Measurements from ENCODE around the gene NUP210.

NUP210 gene

DNA sequence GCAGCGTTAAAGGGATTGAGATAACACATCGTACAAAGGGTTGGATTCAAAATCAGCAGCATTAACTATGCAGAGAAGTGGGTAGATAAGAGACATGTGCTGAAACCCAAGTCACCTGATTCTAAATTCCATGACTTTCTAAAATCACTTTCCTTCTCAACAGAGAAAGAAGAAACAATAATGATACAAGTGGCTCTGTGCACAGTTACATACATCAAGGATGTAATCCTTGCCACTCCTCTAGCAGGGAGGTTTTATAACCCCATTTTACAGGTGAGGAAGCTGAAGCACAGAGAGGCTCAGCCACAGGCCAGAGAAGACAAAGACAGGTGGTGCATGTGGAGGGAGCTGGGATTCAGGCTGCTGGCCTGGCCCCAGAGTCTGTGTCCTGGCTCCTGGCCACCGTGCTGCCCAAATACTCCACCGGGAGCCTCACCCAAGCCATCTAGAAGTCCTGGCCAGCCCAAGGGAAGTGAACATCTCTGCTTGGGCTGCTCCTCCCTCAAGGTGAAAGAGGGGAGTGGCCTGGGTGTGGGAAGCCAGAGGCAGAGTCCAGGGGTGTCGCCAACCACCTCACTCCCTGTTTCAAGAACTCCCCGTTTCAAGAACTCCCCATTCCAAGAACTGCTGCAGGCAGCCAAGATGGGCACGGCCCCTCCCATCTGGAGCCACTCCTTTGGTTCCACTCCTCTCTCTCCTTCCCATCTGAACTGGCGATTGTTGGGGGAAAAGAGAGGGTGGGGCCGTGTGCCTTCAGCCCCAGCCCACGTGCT is 147.1 kb downstream of the NUP210 start:
- no peak for DNase-seq

DNA sequence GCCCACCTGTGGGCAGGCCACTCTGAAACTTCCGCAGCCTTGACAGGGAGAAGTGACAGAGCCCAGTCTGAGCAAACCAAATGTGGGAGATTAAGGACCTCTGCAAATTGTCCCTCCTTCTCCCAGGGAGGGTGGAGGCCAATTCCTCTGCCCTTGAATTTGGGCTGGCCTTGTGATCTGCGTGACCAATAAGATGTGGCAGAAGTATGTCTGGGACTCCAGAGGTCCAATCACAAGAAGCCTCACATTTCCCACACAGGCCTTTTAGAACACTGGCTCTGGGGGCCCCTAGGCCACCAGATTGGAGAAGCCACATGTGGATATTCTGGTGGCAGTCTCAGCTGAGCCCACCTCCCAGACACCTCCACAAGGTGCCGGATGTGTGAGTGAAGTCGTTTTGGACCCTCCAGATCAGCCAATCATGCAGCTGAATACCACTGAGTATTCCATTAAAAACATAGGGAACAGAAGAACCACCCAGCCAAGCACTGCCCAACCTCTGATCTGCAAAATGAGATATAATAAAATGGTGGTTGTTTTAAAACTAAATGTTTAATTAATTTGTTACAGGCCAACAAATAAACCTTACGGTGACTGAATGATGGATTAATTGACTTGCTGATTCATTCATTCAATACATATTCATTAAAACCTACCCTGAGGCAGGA is 150.3 kb downstream of the NUP210 start:
- DNase-seq: no peak

DNA sequence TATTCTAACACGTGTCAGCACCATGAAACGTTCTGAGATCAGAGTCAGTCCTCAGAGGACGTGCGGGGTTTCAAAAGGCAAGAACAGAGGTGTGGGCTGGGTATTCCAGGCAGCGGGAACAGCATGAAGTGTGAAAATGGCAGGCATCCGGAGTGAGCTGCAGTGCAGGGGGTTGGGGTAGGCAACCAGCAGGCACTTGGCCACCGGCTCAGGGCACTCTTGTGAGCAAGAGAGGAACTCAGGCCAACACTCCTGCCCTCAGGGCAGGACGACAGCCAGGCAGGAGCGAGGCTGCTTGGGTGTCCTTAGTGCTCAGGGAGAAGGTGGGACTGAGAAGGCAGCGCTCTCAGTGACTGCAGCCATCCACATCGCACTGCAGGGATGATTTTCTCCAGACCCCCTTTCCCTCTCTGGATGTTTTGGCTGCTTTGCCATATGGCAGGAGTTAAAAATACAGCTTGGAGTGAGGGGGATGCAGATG is 151.1 kb downstream of the NUP210 start:
- DNase-seq: no peak

DNA sequence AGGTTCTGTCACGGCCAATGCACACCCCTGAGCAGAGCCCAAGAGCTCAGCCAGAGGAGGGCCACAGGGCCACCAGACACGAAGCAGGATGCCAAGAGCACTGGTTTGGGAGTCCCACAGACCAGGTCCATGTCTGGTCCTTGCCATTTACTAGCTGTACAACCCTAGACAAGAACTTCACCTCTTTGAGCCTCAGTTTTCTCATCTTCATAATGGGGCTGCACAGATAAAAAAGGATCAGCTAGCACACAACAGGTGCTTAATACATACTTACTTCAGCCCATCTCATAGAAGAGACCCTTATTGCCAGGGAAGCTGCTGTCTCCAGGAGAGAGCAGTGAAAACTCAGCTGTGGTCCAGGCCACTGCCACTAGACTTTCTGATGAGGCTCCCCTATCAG is 152.0 kb downstream of the NUP210 start:
- no peak for DNase-seq

DNA sequence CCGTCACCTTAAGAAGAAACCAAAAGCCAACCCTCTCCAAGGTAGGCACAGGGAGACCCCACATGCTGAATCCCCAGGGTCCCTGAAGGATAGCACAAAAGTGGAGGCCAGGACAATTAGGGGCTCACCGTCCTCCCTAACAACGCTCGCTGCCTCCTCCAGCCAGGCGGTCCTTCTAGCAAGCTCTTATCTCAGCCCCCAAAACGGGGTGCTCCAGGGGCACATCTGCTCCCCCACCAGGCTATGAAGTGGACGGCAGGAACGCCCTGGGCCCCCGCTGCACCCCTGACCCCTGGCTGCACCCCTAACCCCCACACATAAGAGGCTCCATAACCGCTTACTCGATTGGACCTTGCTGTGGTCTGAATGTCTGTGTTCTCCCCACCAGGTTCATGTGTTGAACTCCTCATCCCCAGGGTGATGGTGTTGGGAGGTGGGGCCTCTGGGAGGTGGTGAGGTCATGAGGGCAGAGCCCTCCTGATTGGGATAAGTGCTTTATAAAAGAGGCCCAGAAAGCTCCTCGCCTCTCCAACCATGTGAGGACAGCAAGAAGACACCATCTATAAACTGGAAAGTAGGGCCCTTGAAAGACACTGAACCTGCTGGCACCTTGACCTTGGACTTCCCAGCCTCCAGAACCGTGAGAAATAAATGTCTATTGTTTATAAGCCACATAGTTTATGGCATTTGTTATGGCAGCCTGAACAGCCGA is 153.3 kb downstream of the NUP210 start:
- no peak for DNase-seq
